SK-MEL-5 (cell line): Measurements from ENCODE around the gene EYS. TPM values are rescaled to one million over a fixed set of nuclear protein-coding genes. Genes with fewer than 3 reads are reported as not detected.

Experiments used
- DNase-seq: peaks from one replicate; pipeline ENCODE4 v3.0.0-alpha.2; 2016; ENCODE audit warnings: low read depth, low spot score
- in situ Hi-C: cut with HindIII; loops from 2 replicates; pipeline ENCODE4 v1.10.0; 2016; ENCODE audit warnings: low sequenced_read_pairs, high pct_unique_total_duplicates, low pct_unique_long_range_greater_than_20kb
- polyA plus RNA-seq, 2 experiments: library from polyadenylated mRNA; depleted of rRNA; stranded (reverse); fragments of >200 nt; gene quantifications; 2 replicates each; pipeline ENCODE4 v1.2.3, GENCODE V29; 2015
- total RNA-seq: library from RNA; depleted of rRNA; stranded (reverse); fragments of >200 nt; shearing (Covaris generic); gene quantifications from 2 replicates; pipeline ENCODE4 v1.2.3, GENCODE V29; 2014; rRNA removed

EYS gene
- total RNA-seq: 0.03 TPM in 1 of 2 replicates, not detected in the other
- polyA plus RNA-seq (2015; cell fraction: cytosol; rRNA removed): 0.03 and 0.07 TPM in 2 replicates
- polyA plus RNA-seq (2015; cell fraction: nucleus; rRNA removed): not detected in 2 replicates

GRCh38 chr6:65707126-65707826 lies at the start of gene EYS:
EYS (minus strand) TSS chr6:65707226; CDS start chr6:65495410, 211,816 bp downstream.
- in situ Hi-C loops: no loop called here
- DNase-seq: no peak

GRCh38 chr6:65746302-65746701 lies 39.3 kb upstream of the EYS start:
- DNase-seq: no peak
- in situ Hi-C loops: no loop called here

GRCh38 chr6:65745614-65746013 lies 38.6 kb upstream of the EYS start:
- in situ Hi-C loops: no loop called here

GRCh38 chr6:65728879-65729479 lies 22.0 kb upstream of the EYS start:
- in situ Hi-C loops: no loop called here

More at GRCh38 chr6:65745614-65746013, 38.6 kb upstream of the EYS start:
- DNase-seq: no peak

GRCh38 chr6:65719101-65719500 lies 12.1 kb upstream of the EYS start:
- in situ Hi-C loops: no loop called here
- no peak for DNase-seq

More at GRCh38 chr6:65728879-65729479, 22.0 kb upstream of the EYS start:
- DNase-seq: no peak

GRCh38 chr6:65711531-65711930 lies 4.5 kb upstream of the EYS start:
- no peak for DNase-seq
- in situ Hi-C loops: no loop called here

- in situ Hi-C loops: no loop called here
- no peak for DNase-seq
Observed at GRCh38 chr6:65709099-65709830, 2.2 kb upstream of the EYS start.

- no peak for DNase-seq
- in situ Hi-C loops: no loop called here
Observed at GRCh38 chr6:65708162-65708561, 1.1 kb upstream of the EYS start.

GRCh38 chr6:65706436-65706835 lies 590 bp downstream of the EYS start:
- DNase-seq: no peak
- in situ Hi-C loops: no loop called here

GRCh38 chr6:65701325-65701724 lies 5.7 kb downstream of the EYS start:
- in situ Hi-C loops: no loop called here
- no peak for DNase-seq

GRCh38 chr6:65700561-65700960 lies 6.5 kb downstream of the EYS start:
- in situ Hi-C loops: no loop called here
- no peak for DNase-seq

- DNase-seq: no peak
- in situ Hi-C loops: no loop called here
Observed at GRCh38 chr6:65692109-65692508, 14.9 kb downstream of the EYS start.

GRCh38 chr6:65680232-65680631 lies 26.8 kb downstream of the EYS start:
- DNase-seq: no peak
- in situ Hi-C loops: no loop called here

GRCh38 chr6:65671922-65672321 lies 35.1 kb downstream of the EYS start:
- in situ Hi-C loops: no loop called here
- no peak for DNase-seq

- in situ Hi-C loops: no loop called here
- DNase-seq: no peak
Observed at GRCh38 chr6:65667916-65668656, 38.9 kb downstream of the EYS start.

GRCh38 chr6:65650086-65650485 lies 56.9 kb downstream of the EYS start:
- peak; percentile 35 for DNase-seq
- in situ Hi-C loops: no loop called here

- no peak for DNase-seq
- in situ Hi-C loops: no loop called here
Observed at GRCh38 chr6:65649392-65649791, 57.6 kb downstream of the EYS start.

- DNase-seq: no peak
- in situ Hi-C loops: no loop called here
Observed at GRCh38 chr6:65646544-65646943, 60.5 kb downstream of the EYS start.
